NCI-H1694 (cell line): ENCODE results near the gene GRAP.
"Not testable (repeated sequence)": the region's sequence is repeated elsewhere in the genome, so short reads cannot be mapped to it uniquely, and the experiment has no call there.

ENCODE experiments used
- DNase-seq: peaks from one replicate; lab custom pipeline; 2025; lab: John Stamatoyannopoulos, UW

Gene GRAP

DNA sequence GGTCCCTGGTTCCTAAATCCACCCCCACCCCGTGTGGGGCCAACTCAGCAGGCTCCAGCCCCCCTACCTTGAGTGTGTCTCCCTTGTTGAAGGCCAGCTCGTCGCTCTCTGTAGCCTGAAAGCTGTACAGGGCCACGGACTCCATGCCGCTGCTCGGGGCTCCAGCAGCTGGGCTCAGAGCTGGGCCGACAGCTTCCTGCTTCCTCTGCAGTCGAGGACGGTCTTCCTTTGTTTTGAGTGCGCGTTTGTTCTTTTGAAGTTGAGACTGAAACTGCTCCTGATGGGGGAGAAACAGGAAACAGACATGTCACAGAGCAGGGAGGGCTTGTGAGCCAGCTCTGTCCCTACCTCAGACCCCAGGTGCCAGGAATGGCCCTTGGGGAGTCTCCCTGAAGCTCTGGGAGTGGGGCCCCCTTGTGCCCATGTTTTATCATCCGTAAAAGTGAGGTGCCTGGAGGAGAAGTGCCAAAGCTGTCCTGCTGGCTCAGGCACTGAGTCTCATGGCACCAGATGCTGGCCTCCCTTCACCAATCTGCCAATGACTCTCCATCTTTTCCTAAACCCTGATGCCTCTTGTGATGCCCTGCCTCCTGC lies at the start of gene GRAP:
TSS of gene GRAP (minus strand) at position 176 of the 594 bp plus-strand sequence. CDS start at position 145, 31 bp downstream.
- DNase-seq: not testable (repeated sequence)

- not testable (repeated sequence) for DNase-seq
These were observed 47.1 kb upstream of the GRAP start for GRCh38 chr17:19093684-19094438.

GRCh38 chr17:19092737-19093683 lies 46.3 kb upstream of the GRAP start:
- DNase-seq: not testable (repeated sequence)

GRCh38 chr17:19090058-19090772 lies 43.5 kb upstream of the GRAP start:
- not testable (repeated sequence) for DNase-seq

DNA sequence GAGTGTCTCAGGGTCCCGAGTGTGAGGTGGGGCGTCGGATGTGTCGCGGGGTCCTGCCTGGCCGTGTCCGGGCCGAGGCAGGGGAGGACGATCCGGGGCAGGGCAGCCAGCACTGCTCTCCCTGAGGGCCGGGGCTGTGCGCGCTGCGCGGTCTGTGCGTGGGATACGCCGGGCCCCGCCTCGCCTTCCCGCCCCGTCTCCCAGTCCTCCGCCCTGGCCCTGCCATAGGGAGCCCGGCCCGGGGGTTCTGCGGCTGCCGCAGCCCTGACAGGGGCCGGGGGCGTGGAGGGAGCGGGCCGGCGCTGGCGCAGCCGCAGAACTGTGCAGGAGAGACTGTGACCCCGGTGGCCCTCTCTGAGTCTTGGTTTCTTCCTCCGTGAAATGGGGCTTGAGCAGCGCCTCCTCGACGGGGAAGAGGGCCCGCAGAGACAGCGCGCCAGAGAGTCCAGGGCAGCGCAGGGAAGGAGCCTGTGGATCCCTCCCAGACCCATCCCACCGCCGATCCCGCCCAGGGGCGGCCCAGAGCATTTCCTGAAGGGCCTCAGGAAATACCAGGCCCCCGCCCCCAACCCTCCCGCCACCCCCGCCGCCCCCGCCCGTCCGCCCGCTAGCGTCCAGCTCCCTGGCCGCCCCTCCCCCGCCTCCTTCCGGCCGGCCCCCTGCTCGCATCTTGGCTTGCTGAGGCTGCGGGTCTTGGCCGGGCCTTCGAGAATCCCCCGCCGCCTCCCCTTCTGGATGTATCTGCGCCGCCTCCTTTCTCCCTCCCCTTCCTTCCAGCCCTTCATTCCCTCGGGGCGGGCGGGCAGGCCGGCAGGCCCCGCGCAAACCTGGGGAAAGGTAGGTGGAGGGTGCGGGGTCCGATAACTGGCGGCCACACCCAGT lies 42.3 kb upstream of the GRAP start:
- not testable (repeated sequence) for DNase-seq

GRCh38 chr17:19077386-19077785 lies 30.6 kb upstream of the GRAP start:
- DNase-seq: not testable (repeated sequence)

GRCh38 chr17:19076398-19077192 lies 29.8 kb upstream of the GRAP start:
- DNase-seq: not testable (repeated sequence)

- not testable (repeated sequence) for DNase-seq
These were observed 23.8 kb upstream of the GRAP start for GRCh38 chr17:19070318-19071168.

DNA sequence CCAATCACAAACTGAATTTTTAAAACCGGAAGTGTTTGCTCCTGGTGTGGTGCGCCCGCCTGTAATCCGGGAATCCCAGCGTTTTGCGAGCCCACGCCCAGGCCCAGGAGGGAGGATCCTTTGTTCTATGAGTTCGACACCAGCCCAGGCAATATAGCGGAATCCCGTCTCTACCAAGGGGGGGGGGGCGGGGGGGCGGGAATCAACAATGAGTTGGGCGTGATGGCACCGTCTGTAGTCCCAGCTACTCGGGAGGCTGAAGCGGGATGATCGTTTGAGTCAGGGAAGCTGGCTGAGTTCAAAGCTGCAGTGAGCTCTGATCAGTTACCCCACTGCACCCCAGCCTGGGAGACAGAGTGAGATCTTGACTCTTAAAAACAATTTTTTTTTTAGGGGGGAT lies 17.6 kb upstream of the GRAP start:
- not testable (repeated sequence) for DNase-seq

DNA sequence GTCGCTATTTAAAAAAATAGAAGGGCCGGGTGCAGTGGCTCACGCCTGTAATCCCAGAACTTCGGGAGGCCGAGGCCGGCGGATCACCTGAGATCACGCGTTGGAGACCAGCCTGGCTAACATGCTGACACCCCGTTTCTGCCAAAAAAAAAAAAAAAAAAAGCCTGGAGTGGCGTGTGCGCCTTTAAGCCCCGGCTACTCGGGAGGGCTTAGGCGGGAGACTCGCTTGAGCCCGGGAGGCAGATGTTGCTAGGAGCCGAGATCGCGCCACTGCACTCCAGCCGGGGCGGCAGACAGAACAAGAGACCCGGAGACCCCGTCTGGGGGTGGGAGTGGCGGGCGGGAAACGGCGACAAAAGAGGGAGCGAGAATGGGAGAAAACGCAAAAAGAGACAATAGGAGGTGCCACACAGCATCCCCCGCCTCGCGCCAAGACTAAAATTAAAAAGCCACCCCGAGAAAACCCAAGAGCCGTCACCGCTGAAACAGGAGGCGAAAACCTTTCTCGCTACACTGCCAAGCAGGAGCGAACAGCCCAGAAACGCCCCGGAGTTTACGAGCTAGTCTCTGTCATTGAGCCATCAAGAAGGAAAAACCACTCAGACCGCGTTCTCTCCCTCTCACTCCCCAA lies 16.7 kb upstream of the GRAP start:
- not testable (repeated sequence) for DNase-seq

- DNase-seq: not testable (repeated sequence)
These were observed 16.1 kb upstream of the GRAP start for GRCh38 chr17:19062718-19063325.

DNA sequence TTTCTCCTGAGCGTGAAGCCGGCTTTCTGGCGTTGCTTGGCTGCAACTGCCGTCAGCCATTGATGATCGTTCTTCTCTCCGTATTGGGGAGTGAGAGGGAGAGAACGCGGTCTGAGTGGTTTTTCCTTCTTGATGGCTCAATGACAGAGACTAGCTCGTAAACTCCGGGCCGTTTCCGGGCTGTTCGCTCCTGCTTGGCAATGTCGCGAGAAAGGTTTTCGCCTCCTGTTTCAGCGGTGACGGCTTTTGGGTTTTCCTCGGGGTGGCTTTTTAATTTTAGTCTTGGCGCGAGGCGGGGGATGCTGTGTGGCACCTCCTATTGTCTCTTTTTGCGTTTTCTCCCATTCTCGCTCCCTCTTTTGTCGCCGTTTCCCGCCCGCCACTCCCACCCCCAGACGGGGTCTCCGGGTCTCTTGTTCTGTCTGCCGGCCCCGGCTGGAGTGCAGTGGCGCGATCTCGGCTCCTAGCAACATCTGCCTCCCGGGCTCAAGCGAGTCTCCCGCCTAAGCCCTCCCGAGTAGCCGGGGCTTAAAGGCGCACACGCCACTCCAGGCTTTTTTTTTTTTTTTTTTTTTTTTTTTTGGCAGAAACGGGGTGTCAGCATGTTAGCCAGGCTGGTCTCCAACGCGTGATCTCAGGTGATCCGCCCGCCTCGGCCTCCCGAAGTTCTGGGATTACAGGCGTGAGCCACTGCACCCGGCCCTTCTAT lies 15.4 kb upstream of the GRAP start:
- not testable (repeated sequence) for DNase-seq

- DNase-seq: not testable (repeated sequence)
These were observed 8.7 kb upstream of the GRAP start for GRCh38 chr17:19055447-19055846.

DNA sequence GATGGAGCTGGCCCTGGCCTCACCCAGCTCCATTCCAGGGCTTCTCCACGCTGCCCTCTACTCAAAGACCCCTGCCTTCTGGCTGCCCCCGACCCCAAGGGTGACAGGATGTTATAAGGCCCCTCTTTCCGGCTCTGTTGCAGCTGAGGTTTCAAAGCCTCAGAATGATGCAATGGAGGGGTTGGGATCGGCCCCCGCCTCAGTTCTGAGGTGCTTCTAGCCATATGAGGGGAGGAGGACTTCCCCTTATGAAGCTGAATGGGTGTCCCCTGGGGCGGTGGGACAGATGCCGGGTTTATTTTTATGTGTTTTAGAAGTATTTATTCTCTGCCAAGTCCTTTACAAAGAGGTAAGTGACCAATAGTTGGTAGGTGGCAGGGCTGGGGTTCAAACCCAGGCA lies 2.1 kb upstream of the GRAP start:
- DNase-seq: not testable (repeated sequence)

- not testable (repeated sequence) for DNase-seq
These were observed 753 bp upstream of the GRAP start for GRCh38 chr17:19047510-19047909.

DNA sequence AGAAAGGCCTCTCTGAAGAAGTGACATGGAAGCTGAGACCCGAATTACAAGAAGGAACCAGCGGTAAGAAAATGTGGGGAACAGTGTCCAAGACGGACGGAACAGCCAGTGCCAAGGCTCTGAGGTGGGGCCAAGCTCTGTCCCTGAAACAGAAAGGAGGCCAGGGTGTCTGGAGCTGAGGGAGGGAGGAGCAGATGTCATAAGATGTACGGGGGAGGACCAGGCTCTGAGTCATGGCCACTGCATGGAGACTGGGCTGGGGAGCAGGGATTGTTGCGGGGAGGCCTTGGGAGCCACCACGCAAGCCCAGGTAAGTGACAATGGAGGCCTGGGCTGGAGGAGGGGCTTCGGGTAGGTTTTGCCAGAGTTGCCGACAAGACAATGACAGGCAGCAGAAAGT lies 2.1 kb downstream of the GRAP start:
- not testable (repeated sequence) for DNase-seq

GRCh38 chr17:19043032-19043431 lies 3.7 kb downstream of the GRAP start:
- DNase-seq: not testable (repeated sequence)
